Activated gamma-delta T cell (primary cell): ENCODE data around the gene SNAI3.

ENCODE experiments used
- DNase-seq: peaks from one replicate; lab custom pipeline; 2025; lab: John Stamatoyannopoulos, UW

The SNAI3 gene

GRCh38 chr16:88721815-88722755, 35.8 kb upstream of the SNAI3 start:
- no peak for DNase-seq

- no peak for DNase-seq
Observed at GRCh38 chr16:88721236-88721635, 34.9 kb upstream of the SNAI3 start.

GRCh38 chr16:88720396-88720970, 34.2 kb upstream of the SNAI3 start:
- no peak for DNase-seq

GRCh38 chr16:88719933-88720296, 33.6 kb upstream of the SNAI3 start:
- no peak for DNase-seq

- DNase-seq = no peak
Observed at GRCh38 chr16:88719267-88719932, 33.1 kb upstream of the SNAI3 start.

- no peak for DNase-seq
Observed at GRCh38 chr16:88718178-88718577, 31.9 kb upstream of the SNAI3 start.

GRCh38 chr16:88716601-88717001, 30.3 kb upstream of the SNAI3 start:
- DNase-seq = no peak

GRCh38 chr16:88716201-88716600, 29.9 kb upstream of the SNAI3 start:
- DNase-seq = no peak

GRCh38 chr16:88715312-88716190, 29.2 kb upstream of the SNAI3 start:
- no peak for DNase-seq

GRCh38 chr16:88714420-88715302, 28.4 kb upstream of the SNAI3 start:
- DNase-seq = no peak

GRCh38 chr16:88713568-88714419, 27.5 kb upstream of the SNAI3 start:
- no peak for DNase-seq

- no peak for DNase-seq
Observed at GRCh38 chr16:88713054-88713453, 26.7 kb upstream of the SNAI3 start.

- DNase-seq = no peak
Observed at GRCh38 chr16:88712362-88712979, 26.2 kb upstream of the SNAI3 start.

- no peak for DNase-seq
Observed at GRCh38 chr16:88711750-88712340, 25.5 kb upstream of the SNAI3 start.

- DNase-seq = no peak
Observed at GRCh38 chr16:88710556-88710955, 24.2 kb upstream of the SNAI3 start.

GRCh38 chr16:88706965-88707826, 20.9 kb upstream of the SNAI3 start:
- DNase-seq = no peak

- DNase-seq = peak; percentile 93
Observed at GRCh38 chr16:88706229-88706964, 20.1 kb upstream of the SNAI3 start, which contains the start of the genes CTU2 and RNF166. CTU2 (plus strand) TSS chr16:88706503; CDS start chr16:88706531, 28 bp downstream. RNF166 (minus strand) TSS chr16:88706408; CDS start chr16:88706325, 83 bp downstream.
